ENCODE measurements around the gene ARHGEF28.

ARHGEF28 gene

DNA sequence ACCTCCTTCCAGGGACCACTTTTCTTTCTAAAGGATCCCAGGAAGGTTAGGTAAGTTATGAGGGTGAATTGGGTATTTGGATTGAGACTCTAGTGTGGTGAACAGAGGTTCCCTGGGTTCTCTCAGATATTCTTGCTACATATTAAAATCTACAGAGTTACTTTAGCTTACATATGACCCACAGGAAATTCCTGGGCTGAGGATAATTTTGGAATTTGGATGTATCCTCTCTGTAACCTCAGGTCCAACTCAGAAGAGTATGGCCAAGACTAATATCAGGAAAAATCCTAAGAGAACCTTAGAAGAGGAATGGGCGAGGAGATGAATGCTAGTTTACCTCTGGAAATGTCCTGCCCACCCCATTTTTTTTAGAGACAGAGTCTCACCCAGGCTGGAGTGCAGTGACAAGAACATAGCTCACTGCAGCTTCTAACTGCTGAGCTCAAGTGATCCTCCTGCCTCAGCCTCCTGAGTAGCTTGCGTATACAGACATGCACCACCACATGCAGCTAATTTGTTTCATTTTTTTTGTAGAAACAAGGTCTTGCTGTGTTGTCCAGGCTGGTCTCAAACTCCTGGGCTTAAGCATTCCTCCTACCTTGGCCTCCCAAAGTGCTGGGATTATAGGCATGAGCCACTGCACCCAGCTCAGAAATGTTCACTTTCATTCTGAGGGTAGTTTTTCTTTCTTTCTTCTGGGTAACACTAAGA, 196.4 kb downstream of the ARHGEF28 start:
- no peak for DNase-seq

DNA sequence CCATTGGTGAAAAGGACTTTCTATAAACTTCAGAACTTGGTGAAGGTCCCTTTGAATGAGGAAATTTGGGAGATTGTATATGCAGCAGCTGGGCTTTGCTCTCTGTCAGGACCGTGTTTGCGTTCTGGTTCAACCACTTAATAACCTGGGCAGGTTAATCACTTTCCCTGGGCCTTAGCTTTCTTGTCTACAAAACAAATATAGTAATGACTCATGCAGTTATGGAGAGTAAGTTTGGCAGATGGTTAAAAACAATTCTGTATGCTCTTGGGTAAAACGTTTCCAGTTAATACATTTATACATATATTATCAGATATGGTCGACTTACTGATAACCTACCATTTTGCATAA, 197.0 kb downstream of the ARHGEF28 start:
- DNase-seq = no peak

DNA sequence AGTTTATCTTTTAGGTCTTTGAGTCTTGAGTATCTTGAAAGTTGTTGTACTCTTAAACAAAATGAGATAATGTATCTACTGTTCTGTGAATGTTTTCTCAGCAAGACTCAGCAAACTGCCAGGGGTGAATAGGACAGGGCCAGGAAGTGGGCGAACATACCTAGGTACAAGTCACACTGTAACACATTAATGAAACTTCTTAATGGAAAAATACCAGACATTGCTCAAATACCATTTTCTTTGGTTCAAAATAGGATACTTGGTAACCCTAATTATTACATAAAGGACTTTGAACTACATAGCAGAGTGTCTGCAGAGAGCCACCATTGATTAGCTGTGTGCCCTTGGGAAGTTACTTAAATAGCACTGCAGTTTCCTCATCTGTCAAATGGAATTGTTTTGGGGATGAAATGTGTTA, 197.5 kb downstream of the ARHGEF28 start:
- DNase-seq = no peak

DNA sequence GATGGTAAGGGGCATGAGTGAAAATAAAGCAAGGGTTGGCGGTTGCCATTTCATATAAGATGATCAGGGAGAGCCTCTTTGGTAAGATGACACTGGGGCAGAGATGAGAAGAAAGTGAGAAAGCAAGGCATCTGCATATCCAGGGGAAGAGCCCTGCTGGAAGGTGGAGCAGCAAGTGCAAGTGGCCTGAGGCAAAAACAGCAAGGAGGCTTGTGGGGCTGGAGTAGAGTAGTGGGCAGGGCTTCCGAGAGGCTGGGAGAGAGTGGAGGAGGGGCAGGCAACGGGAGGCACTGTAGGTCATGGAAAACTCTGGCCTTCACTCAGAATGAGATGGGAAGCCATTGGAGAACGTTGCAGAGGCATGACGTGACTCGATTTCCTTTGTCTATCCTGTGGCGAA, 199.2 kb downstream of the ARHGEF28 start:
- DNase-seq = no peak

DNA sequence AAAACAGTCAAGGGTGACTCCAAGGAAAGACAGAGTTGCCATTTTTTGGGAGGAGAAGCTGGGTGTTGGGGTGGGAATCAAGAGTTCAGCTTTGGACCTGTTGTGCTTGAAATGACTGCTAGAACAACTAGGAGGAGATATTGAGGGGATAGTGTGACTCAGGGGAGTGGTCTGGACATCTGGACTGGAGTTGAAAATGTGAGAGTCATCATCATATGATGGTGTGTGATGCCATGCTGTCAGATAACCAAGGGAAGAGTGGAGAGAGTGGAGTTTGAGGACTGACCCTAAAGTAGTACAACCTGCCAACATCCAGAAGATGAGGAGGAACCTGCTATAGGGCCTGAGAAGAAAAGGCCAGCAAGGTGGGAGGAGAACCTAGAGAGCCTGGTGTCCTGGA, 199.7 kb downstream of the ARHGEF28 start:
- no peak for DNase-seq

DNA sequence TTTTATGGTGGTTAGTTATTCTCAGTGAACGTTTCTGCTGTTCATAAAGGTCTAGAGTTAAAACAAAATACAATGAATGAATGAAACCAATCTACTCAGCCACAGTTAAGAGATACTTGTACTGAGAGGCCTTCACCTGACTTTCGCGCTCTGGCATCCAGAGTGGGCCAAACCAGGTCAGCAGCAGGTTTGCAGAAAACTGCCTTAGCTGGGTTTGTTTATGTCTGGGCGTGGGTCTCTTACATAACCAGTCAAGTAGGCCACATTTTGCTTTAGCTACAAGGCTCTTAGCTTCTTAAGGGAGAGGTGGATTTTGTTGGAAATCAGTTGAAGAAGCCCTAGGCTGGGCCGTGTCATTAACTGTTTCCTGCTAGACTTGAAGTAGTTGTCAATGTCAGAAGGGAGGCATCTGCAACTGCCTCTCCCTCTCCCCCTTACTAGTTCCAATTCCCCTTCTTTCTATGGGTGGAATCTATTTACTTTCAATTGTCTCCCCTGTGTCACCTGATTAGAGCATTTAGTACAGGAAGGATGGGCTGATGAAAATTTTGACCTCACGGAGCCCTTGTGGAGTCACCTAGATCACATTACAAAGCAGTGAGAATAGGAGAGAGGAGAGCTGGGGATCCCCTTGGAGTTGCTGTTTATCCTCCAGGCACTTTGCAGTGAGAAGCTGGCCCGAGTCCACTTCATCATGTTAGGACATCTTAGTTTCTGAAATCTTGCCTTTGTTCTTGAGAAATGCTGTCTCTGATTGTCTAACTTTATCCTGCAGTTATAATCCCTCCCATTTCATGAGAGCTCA, 200.5 kb downstream of the ARHGEF28 start:
- no peak for DNase-seq

DNA sequence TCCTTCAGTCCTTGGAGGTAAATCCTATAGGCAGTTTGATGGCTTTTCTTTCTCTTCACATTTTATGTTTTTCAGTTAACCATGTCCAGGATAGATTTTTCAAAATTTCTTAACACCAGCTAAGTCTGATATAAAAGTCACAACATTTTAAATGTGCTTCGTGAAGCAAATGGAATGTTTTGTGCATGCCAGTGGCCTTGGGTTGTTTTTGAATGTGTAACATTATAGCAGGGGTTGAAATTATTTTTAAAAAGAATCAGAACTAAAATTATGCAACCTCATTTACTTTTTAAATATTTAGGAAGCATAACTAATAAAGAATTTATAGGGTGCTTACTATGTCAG, 201.1 kb downstream of the ARHGEF28 start:
- DNase-seq = no peak

DNA sequence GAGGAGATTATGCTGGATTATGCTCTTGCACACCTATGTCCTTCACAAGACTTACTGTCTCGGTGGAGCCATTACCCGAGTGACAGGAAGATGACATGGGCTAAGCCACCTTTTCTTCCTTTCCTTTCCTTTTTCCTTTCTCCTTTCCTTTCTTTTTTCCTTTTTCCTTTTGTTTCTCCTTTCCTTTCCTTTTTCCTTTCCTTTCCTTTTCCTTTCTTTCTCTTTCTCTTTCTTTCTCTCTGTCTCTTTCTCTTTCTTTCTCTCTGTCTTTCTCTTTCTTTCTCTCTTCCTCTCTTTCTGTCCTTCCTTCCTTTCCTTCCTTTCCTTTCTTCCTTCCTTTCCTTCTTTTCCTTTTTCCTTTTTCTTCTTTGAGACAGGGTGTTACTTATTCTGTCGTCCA, 202.5 kb downstream of the ARHGEF28 start:
- DNase-seq = no peak

DNA sequence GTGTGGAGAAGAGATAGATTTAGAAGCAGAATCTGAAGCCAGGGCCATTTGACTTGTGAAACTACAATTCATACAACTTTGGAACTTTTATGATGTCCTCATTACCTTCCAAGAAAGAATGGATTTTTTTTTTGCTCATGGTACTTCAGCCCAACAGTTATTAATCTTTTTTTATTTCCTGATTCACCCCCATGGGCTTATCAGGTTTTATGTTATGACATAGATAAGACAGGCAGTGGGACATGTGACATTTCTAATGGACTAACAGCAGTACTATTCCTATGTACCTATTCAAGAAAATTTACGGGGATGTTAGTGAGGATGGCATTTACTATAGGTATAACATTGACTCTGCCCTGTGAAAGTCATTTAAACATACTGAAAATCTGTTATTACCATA, 204.7 kb downstream of the ARHGEF28 start:
- no peak for DNase-seq

DNA sequence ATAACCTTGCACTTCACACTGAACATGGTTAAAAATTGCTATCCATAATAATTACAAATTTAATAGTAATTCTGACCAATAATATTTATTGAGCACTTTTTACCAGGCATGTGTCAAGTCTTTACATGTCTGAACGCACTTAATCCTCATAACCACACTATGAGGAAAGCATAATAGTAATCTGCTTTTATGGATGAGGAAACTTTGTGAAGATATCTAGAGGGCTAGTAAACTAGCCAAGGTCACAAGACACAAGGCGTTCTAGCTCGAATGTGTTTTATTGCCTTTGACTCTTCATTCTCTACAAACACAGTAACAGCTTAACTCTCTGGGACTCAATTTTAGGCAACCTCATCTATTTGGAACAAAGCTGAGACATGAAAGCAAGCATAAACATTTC, 205.1 kb downstream of the ARHGEF28 start:
- no peak for DNase-seq

DNA sequence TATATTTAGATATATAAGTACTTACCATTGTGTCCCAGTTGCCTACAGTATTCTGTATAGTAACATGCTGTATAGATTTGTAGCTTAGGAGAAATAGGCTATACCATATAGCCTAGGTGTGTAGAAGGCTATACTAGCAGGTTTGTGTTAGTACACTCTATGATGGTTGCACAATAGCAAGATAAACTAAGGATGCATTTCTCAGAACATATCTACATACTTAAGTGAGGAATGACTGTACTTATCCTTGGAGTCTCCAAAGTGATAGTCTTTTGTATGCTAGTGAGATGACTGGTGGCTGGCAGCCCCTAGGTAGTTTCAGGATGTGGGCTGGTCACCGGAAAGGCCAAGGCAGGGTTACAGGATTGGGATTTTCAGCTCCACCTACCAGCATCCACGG, 208.7 kb downstream of the ARHGEF28 start:
- no peak for DNase-seq

DNA sequence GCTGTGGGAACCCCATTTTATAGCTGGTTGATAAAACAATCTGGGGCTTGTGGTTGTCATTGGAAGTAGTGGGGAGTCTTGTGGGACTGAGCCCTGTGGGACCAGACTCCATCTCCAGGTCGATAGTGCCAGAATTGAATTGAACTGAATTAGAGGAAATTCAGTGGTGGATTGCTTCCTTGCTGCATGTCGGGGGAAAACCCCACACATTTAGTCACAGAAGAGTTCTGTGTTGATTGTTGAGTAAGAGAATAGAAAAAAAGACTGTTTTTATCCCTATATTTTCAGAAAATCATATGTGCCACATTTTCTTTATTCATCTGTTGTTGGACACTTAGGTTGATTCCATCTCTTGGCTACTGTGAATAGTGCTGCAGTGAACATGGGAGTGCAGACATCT, 209.7 kb downstream of the ARHGEF28 start:
- DNase-seq = no peak

DNA sequence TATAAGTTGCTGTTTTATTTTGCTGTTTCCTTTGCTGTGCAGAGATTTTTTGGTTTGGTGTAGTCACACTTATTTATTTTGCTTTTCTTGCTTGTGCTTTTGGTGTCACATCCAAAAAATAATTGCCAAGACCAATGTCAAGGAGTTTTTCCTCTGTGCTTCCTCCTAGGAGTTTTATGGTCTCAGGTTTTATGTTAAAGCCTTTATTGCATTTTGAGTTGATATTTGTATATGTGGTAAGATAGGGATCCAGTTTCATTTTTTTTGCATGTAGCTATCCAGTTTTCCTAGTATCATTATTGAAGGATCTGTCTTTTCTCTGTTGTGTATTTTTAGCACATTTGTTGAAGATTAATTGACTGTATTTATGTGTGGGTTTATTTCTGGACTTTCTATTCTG, 210.6 kb downstream of the ARHGEF28 start:
- DNase-seq = no peak

DNA sequence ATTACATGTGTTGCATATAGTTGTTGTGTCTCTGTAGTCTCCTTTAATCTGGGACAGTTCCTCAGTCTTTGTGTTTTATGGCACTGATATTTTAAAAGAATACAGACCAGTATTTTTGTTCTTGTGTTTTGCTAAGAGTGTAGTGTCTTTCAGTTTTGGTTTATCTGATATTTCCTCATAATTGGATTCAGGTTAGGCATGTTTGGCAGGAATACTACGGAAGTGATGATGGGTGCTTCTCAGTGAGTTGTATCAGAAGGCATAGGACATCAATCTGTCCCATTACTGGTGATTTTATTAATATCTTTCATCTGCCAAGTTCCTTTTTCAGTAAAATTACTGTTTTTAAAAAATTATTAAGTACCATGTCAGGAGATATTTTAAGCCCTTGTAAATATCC, 212.9 kb downstream of the ARHGEF28 start:
- no peak for DNase-seq

DNA sequence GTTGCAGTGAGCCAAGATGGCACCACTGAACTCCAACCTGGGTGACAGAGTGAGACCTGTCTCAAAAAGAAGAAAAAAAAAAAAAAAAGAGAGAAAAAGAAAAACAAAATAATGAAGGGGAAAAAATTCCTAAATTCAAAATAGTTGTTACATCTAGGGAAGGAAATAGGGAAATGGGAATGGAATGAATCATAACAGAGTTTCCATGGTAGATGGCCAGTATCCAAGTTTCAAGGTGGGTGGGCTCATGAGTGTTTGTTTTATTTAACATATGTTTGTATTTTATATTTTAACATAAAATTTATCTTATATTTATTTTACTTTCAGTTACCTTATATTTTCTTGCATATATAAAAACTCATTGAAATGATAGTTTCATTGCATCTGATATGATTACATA, 215.6 kb downstream of the ARHGEF28 start:
- DNase-seq = no peak

DNA sequence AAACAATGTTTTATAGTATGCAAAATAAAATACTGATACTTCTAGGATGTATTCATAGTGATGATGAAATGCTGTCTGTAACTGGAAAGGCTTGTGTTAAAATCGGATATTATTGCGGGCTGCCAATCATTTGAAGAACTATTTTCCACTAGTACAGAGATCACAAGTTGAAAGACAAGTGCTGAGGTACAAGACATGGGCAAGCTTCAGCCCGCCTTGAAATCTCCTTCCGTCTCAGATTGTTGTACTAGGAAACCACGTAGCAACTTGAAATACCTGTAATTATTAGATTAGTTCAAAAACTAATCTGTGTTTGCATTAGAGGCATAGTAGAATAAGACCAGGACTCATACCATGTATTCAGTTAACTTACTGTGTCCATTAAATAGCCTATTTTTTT, 218.2 kb downstream of the ARHGEF28 start:
- no peak for DNase-seq

DNA sequence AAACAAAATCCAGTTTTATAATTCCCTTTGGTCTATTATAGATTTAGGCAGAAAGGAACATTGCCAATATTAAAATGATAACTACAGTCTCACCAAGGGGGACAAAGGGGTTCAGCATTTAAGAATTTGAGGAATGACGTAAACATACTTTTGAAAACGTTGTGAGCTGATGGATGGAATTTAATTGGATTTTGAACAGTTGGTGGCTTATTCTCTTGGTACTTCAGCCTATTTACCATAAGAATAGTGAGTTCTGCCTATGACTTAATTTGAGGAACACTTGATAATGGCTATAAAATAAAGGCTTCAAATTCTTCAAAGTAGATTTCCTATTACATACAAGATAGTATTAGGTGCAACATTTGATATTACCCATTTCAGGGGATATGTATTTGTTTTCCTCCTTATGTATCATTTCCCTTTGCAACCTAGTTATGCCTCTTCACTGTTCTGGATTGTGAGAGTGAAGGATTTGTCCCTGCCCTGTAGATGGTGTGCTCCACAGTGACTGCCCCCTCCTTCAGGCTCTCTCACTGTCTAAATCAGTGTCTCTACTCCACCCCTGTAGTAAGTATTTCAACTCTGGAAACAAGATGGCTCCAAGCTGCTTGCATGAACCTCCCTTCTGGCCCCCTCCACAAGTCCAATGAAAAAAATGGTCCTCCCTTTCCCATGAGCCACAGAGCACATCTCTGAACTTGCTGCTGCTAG, 225.6 kb downstream of the ARHGEF28 start:
- no peak for DNase-seq

DNA sequence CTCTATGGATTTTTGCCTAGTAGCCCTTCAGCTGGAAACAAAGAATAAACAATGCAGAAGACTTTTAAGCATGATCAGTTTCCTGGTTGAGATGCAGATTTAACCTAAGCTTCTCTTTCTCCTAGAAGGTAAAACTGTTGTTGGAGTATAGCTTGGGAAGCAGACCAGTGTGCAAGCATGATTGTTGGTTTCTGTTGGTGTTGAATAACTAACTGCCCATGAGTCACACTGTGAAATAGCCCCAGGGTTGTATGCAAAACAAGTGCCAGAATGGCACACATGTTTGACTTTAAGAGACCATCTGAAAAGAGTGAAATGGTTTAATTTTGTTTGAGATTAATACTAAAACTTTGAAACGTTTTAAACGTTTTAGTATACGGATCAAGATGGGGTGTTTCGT, 227.1 kb downstream of the ARHGEF28 start:
- no peak for DNase-seq

DNA sequence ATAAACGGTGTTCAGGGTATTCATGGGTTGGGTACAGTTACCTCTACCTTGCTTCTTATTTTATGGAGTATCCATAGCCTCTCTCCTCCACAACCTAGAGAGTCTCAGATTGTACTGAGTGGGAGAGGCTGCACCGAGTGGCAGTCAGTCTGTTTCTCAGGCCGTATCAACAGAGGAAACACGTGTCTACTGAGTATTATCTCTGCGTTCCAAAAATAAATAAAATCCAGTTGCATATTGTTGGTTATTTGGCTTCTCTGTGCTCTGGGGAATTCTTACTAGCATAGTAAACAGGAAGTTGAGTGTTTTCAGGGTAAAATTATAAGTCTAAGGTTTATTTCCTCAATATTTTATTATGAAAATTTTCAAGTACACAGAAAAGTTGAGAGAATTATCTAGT, 231.0 kb downstream of the ARHGEF28 start:
- no peak for DNase-seq

DNA sequence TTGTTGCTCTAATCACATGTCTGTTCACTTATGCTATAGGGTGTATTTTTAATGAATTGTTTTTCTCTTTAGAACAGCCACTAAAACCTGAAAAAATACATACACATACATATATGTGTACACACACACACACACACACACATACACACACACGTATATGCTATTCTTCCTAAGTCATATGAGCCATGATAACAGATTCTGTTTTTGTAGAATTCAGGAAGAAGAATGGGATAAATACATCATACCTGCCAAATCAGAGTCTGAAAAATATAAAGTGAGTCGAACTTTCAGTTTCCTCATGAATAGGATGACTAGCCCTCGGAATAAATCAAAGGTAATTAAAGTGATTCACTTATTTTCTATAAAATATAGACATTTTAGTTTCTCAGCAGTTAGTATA, 231.4 kb downstream of the ARHGEF28 start:
- no peak for DNase-seq

DNA sequence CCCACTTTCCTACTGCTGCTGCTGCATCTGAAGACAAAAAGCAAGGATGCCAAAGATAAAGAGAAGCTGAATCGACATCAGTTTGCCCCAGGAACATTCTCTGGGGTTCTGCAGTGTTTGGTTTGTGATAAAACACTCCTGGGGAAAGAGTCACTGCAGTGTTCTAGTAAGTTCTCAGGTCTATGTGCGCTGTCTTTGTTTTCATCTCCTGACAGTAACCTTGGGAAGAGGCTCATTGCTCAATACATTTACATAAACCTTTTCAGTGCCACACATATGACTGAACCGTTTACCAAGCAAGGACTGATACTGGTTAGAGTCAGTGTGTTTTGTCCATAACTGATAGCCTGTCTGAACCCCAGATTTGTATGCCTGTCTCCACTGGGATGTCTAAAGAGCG, 232.1 kb downstream of the ARHGEF28 start:
- DNase-seq = no peak

DNA sequence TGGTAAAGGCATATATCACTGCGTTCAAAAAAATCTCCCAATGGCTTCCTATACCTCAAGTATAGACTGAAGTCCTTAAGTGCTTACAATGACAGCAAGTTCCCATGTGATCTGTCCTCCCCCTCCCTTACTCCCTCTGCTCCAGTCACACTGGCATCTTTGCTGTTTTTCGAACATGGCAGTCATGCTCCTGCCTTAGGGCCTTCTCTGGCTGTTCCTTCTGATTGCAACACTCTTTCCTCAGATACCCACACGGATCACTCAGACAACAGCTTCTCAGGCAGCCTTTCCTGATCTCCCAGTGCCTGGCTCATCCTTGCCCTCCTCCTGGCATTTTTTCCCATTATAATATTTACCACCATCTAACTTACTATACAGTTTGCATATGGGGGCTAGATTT, 232.8 kb downstream of the ARHGEF28 start:
- no peak for DNase-seq

DNA sequence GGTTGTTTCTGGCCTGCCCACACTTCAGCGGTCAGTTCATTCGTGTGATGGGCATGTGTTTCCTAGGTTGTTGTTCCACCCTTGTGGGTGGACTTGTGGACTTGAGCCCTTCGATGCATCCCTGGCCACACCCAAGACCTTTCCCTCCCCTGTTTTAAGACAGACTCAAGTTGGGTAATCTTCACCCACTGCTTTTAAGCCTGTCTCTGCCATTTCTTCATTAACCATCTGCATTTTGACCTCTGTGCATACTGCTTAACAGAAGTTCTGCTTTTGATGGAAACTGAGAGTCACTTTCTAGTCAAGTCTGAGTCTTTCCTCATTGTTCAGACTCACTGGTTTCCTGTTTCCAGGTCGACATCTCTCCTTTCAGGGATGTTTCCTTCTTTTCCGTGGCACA, 233.7 kb downstream of the ARHGEF28 start:
- no peak for DNase-seq

DNA sequence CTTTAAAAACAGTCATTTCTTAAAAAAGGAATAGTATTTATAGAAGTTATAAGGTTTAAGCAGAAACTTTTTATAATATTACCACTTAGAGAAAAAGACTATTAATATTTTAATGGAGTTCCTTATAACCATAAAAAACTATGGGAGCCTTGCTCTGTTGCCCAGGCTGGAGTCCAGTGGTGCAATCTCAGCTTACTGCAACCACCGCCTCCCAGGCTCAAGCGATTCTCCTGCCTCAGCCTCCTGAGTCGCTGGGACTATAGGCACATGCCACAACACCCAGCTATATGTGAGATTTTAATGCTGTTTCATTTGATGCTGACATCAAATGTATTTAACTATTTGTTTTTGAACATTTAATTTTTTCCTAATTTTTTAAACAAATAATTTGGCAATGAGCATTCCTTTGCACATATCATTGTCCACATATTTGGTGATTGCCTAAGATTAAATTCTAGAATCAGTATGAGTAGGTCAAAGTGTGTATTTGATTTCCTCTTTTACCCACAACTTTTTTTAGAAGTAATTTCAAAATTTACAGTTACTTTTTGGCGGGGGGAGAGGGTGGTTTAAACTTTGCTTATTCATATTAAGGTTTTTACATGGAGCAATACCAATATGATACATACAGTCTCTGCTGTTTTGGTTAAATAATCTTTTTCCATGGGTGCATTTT, 235.5 kb downstream of the ARHGEF28 start:
- no peak for DNase-seq
